ENCODE measurements around the gene CABS1. TPM values are rescaled to one million over a fixed set of nuclear protein-coding genes. Genes with fewer than 3 reads are reported as not detected.

CABS1 gene
- total and polyA plus RNA-seq, 2 of the 8 experiments (the other 6 are each of a cell fraction or from before 2014, with no cell fraction given), result 0.03 TPM; not detected in 1

DNA sequence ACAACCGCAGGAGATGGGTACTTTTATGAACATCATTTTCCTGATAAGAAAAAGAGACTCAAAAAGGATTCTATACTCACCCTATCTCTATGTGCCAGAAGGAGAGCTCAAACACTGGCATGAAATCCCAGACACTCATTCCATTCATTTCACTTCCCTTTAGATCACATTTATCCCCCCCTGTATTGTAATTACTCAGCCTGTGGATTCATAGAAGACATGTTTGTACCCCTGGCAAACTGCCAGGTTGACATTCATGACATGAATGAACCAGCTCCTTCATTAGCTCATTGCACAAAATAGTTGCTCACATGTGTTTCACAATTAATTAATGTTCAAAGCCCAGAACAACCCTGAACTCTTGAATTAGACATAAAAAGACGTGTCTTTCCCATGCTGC lies 30.7 kb downstream of the CABS1 start:
- no peak overlapping the region for H3K4me3 ChIP-seq (ENCODE audit: extremely low read depth in 1 of 4, insufficient read depth in 2 of 4, low read depth in 3 of 4, low read length in 4 of 4)
- H4K20me1 ChIP-seq (replicated peaks in 1 of 2; ENCODE audit: control insufficient read depth in 1 of 2, insufficient read depth in 2 of 2, low read length in 2 of 2), result no peaks in the 10 kb centered on the region
- H3K4me2 ChIP-seq (ENCODE audit: insufficient read depth in 1 of 2, low read depth in 2 of 2, low read length in 2 of 2), result no peak overlapping the region
- H3K27ac ChIP-seq (ENCODE audit: low read depth, low read length), result no peak overlapping the region
- no peaks in the 10 kb centered on the region for H3K79me1 ChIP-seq (ENCODE audit: low read depth, low read length)
- no peak overlapping the region for H2BK120ac ChIP-seq (replicated peaks; ENCODE audit: low read depth, low read length)
- no peak overlapping the region for H3K4ac ChIP-seq (replicated peaks; ENCODE audit: insufficient read length, low read depth, low read length)
- FAIRE-seq (no peak), DNase-seq (ENCODE audit: low read depth in 1 of 2, low spot score in 2 of 2) (no peak)
- H4K8ac ChIP-seq (ENCODE audit: extremely low read depth, insufficient read depth, low read length), result no peak overlapping the region
- no peaks in the 10 kb centered on the region for H3K9me3 ChIP-seq (ENCODE audit: insufficient read depth in 2 of 2, low read depth in 1 of 2, low read length in 1 of 2)
- TF ChIP-seq SAP30 (IDR thresholded peaks at IDR 0.05; ENCODE audit: insufficient read depth, insufficient replicate concordance, low read length), result no peak
- no peak for TF ChIP-seq HDAC2 (IDR thresholded peaks at IDR 0.05; ENCODE audit: borderline replicate concordance in 1 of 2, low read depth in 2 of 2, low read length in 2 of 2)
- TF ChIP-seq TCF12 (IDR thresholded peaks at IDR 0.05; ENCODE audit: low read depth, low read length), result no peak
- TF ChIP-seq KDM4A (IDR thresholded peaks at IDR 0.05; ENCODE audit: low read depth, low read length, severe bottlenecking), result no peak
- TF ChIP-seq JUN (IDR thresholded peaks at IDR 0.05; ENCODE audit: low read depth, low read length), result no peak
- TF ChIP-seq HDAC6 (IDR thresholded peaks at IDR 0.05; ENCODE audit: low read depth, low read length), result no peak
- no peak for TF ChIP-seq CHD2 (IDR thresholded peaks at IDR 0.05; ENCODE audit: low read length)
- no peak for TF ChIP-seq TBP (IDR thresholded peaks at IDR 0.05; ENCODE audit: low read depth, low read length)
- TF ChIP-seq CEBPB (IDR thresholded peaks at IDR 0.05; ENCODE audit: low read depth, low read length), result no peak
- no peak overlapping the region for H3K18ac ChIP-seq (ENCODE audit: extremely low read depth, low read length)
- no peak overlapping the region for H2BK15ac ChIP-seq (ENCODE audit: low read length)
- no peak overlapping the region for H2BK12ac ChIP-seq (ENCODE audit: low read depth, low read length)
- no peak overlapping the region for H4K91ac ChIP-seq (replicated peaks; ENCODE audit: insufficient read length, low read length)
- H3K14ac ChIP-seq (ENCODE audit: insufficient read length), result no peak overlapping the region
- no peak overlapping the region for H2BK5ac ChIP-seq (ENCODE audit: low read depth, low read length)
- H3K36me3 ChIP-seq (ENCODE audit: control insufficient read depth in 2 of 4, insufficient read depth in 4 of 4, low read length in 3 of 4), result no peaks in the 10 kb centered on the region
- H3K9ac ChIP-seq (replicated peaks in 1 of 4; ENCODE audit: extremely low read depth in 1 of 4, low read depth in 3 of 4, low read length in 3 of 4), result no peak overlapping the region
- 87% methylated on average over 2 of the region's 2 CpGs; no CpG with 5 or more reads in 1 of the 2 experiments for WGBS, 2 experiments (ENCODE audit: extremely low coverage in 1 of 2, insufficient coverage in 1 of 2, insufficient read length in 1 of 2, insufficient replicate concordance in 2 of 2, low coverage in 1 of 2, low lambda C conversion rate in 2 of 2, missing lambda C conversion rate in 1 of 2)
- H3K4me1 ChIP-seq (replicated peaks in 1 of 4; ENCODE audit: control insufficient read depth in 3 of 4, insufficient read depth in 4 of 4, low read length in 3 of 4), result no peaks in the 10 kb centered on the region
- H2BK20ac ChIP-seq (ENCODE audit: low read length), result no peak overlapping the region
- H2AK5ac ChIP-seq (ENCODE audit: low read depth, low read length), result no peak overlapping the region
- no peak overlapping the region for H4K5ac ChIP-seq (ENCODE audit: insufficient read length, low read depth, low read length)
- CTCF ChIA-PET (ENCODE audit: partially characterized antibody), result interaction anchor here (1.1 kb wide), 1 partner anchor 20 kb away, joined by 3 read pairs; no protein-coding TSS in a partner anchor
- no peak overlapping the region for H3K56ac ChIP-seq (replicated peaks; ENCODE audit: insufficient read length, low read depth, low read length)
- H2AFZ ChIP-seq (ENCODE audit: low read length), result no peak overlapping the region
- no peaks in the 10 kb centered on the region for H3K27me3 ChIP-seq (replicated peaks in 1 of 4; ENCODE audit: control insufficient read depth in 3 of 4, extremely low read depth in 1 of 4, insufficient read depth in 3 of 4, low read length in 3 of 4)
- H3K79me2 ChIP-seq (ENCODE audit: control insufficient read depth in 1 of 2, insufficient read depth in 2 of 2, low read length in 2 of 2), result no peaks in the 10 kb centered on the region
- no peak overlapping the region for H3K23ac ChIP-seq (ENCODE audit: insufficient read length)
- POLR2A ChIA-PET (ENCODE audit: partially characterized antibody), result no interaction called here
- H3K23me2 ChIP-seq (ENCODE audit: low read depth, low read length), result no peaks in the 10 kb centered on the region
